ENCODE results near the gene EPHB3. TPM values are rescaled to one million over a fixed set of nuclear protein-coding genes. Genes with fewer than 3 reads are reported as not detected.

Gene EPHB3
- 3.7 and 7.0 TPM in 2 replicates for total RNA-seq

DNA sequence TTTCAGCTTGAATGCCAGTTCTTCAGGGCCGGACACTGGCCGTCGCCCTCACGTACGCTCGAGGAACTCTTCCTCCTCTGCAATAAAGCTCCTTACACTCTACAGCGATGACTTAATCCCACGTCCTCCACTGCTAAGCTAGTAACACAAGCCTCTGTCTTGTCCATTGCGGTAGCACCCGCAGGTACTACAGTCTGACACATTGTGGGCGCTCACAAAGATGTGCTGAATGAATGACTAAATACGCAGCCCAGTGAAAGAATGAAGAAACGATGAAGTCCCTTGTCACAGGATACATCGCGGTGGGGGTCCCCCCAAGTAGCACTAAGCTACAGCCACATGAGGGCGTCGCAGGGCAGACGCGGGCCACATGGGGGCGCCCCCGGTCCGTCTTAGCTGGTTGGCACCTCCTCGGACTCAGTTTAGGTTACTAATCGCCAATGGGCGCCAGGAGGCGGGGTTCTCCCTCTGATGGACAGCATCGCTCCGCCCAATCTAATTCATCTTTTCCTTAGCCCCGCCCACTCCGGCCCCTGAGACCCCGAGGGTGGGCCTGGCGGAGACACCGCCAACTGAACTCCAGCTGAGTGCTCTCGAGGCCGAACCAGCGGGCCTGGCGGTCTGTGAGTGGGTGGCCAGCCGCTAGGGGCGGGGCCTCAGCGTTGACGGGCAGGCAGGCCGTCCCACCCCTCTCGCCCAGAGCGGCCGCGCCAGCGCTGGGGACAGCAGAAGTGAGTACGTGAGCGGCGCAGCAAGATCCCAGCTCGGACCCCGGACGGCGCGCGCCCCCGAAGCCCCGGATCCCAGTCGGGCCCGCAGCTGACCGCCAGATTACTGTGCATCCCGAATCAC, at the start of gene EPHB3:
EPHB3 (plus strand) TSS at position 725 of the 852 bp plus-strand sequence. CDS start 451 bp downstream, outside the sequence.

Other genes with a start within 250 kb of the EPHB3 start
- 198 and 261 TPM in 2 replicates for gene EIF4G1, start 247.2 kb upstream of the EPHB3 start, total RNA-seq
- 10.5 and 18.1 TPM in 2 replicates for gene FAM131A, start 224.2 kb upstream of the EPHB3 start, total RNA-seq
- gene CLCN2, start 200.2 kb upstream of the EPHB3 start, total RNA-seq: 3.0 and 3.3 TPM in 2 replicates
- 63.6 and 81.2 TPM in 2 replicates for gene POLR2H, start 200.1 kb upstream of the EPHB3 start, total RNA-seq
- gene THPO, start 183.6 kb upstream of the EPHB3 start, total RNA-seq: 0.14 and 0.18 TPM in 2 replicates
- 1.4 and 1.9 TPM in 2 replicates for gene CHRD, start 181.7 kb upstream of the EPHB3 start, total RNA-seq
- gene MAGEF1, start 150.3 kb downstream of the EPHB3 start, total RNA-seq: 17.4 and 20.6 TPM in 2 replicates

All from smooth muscle cell of bladder (primary cell).